ENCODE data around the gene CHAF1A.

CHAF1A gene

GRCh38 chr19:4456843-4457653, 54.6 kb downstream of the CHAF1A start:
- ChIA-PET POLR2A (interaction anchor here (1.0 to 4.9 kb wide), 2 partner anchors 12 to 14 kb away, joined by 3 to 23 read pairs; partner anchors contain the start of gene HDGFL2), CTCF (interaction anchor here (0.6 to 1.1 kb wide), 4 partner anchors 17 to 115 kb away, joined by 4 to 7 read pairs (median 5); no protein-coding TSS in a partner anchor)
- Histone ChIP-seq H3K27ac (ENCODE audit: extremely low read depth, low read depth, low read length) (peak overlapping the region; percentile 67), H3K4me3 (ENCODE audit: low read depth, low read length) (peak overlapping the region; percentile 82), H3K36me3 (ENCODE audit: control insufficient read depth in 2 of 2, insufficient read depth in 1 of 2, low read length in 2 of 2) (peaks cover under 1 to 31% of the 10 kb centered on the region in 2 experiments; a peak in 2 of 3 replicates), H3K4me1 (ENCODE audit: control insufficient read depth, insufficient read depth, low read length) (peaks cover 7% of the 10 kb centered on the region), H3K9me3 (ENCODE audit: control insufficient read depth, insufficient read depth, low read depth, low read length) (no peaks in the 10 kb centered on the region)
- TF ChIP-seq ZNF600 (tag by site-specific recombination; IDR thresholded peaks at IDR 0.05) (peak; percentile 91), KLF8 (tag by site-specific recombination; IDR thresholded peaks at IDR 0.05) (peak; percentile 55; the same call in 1 of the 2 replicates), ZNF302 (tag by site-specific recombination; IDR thresholded peaks at IDR 0.05; ENCODE audit: low read depth) (no peak), ZFP41 (tag by site-specific recombination; IDR thresholded peaks at IDR 0.05; ENCODE audit: borderline replicate concordance) (no peak), ZNF791 (tag by site-specific recombination; IDR thresholded peaks at IDR 0.05) (0 out of 2 replicates have a peak, but pooled peaks have one; percentile 31), SP2 (tag by site-specific recombination; IDR thresholded peaks at IDR 0.05) (peak; percentile 6; the same call in 1 of the 2 replicates), ELK4 (IDR thresholded peaks at IDR 0.05; ENCODE audit: borderline replicate concordance, low read depth, low read length) (no peak), ZNF521 (tag by site-specific recombination; IDR thresholded peaks at IDR 0.05) (no peak), ZNF366 (tag by site-specific recombination; conservative IDR thresholded peaks at IDR 0.05) (0 out of 2 replicates have a peak, but pooled peaks have one; percentile 10), ZNF555 (tag by site-specific recombination; conservative IDR thresholded peaks at IDR 0.05) (no peak), ZNF398 (tag by site-specific recombination; IDR thresholded peaks at IDR 0.05) (peak; percentile 55), ZNF560 (tag by site-specific recombination; IDR thresholded peaks at IDR 0.05; ENCODE audit: borderline replicate concordance) (no peak), MYNN (tag by site-specific recombination; IDR thresholded peaks at IDR 0.05; ENCODE audit: borderline replicate concordance) (no peak), ZBTB10 (tag by site-specific recombination; IDR thresholded peaks at IDR 0.05) (peak; percentile 39; the same call in 1 of the 2 replicates), ZFHX2 (tag by site-specific recombination; conservative IDR thresholded peaks at IDR 0.05) (peak; percentile 33; the same call in 1 of the 2 replicates), KLF9 (tag by site-specific recombination; IDR thresholded peaks at IDR 0.05; ENCODE audit: low read depth) (peak; percentile 66), PATZ1 (tag by site-specific recombination; IDR thresholded peaks at IDR 0.05) (peak; percentile 69), ZBTB26 (tag by site-specific recombination; optimal IDR thresholded peaks at IDR 0.05) (peak; percentile 5), ZNF2 (tag by site-specific recombination; IDR thresholded peaks at IDR 0.05) (0 out of 2 replicates have a peak, but pooled peaks have one; percentile 51), KLF17 (tag by site-specific recombination; IDR thresholded peaks at IDR 0.05) (peak; percentile 45), KLF1 (tag by site-specific recombination; IDR thresholded peaks at IDR 0.05) (peak; percentile 22; the same call in 1 of the 2 replicates), ZNF157 (tag by site-specific recombination; IDR thresholded peaks at IDR 0.05) (0 out of 2 replicates have a peak, but pooled peaks have one; percentile 9), ZNF335 (tag by site-specific recombination; conservative IDR thresholded peaks at IDR 0.05) (peak; percentile 64; the same call in 1 of the 2 replicates), ZNF324 (tag by site-specific recombination; IDR thresholded peaks at IDR 0.05) (no peak), ZBTB7A (tag by site-specific recombination; IDR thresholded peaks at IDR 0.05; ENCODE audit: low read depth) (0 out of 2 replicates have a peak, but pooled peaks have one; percentile 49), ZNF76 (tag by site-specific recombination; IDR thresholded peaks at IDR 0.05; ENCODE audit: borderline replicate concordance, low read depth) (peak; percentile 45)

All from HEK293 (cell line).